Neuronal stem cell (in vitro differentiated cells): ENCODE data around the gene CEP112.

Experiments
- DNase-seq: peaks from one replicate; pipeline ENCODE4 v3.0.0-alpha.2; 2013; ENCODE audit warnings: low spot score
- H2AFZ ChIP-seq: one replicate; pipeline ENCODE4 v1.6.1; 2013; ENCODE audit warnings: mild to moderate bottlenecking, low read length, inconsistent platforms
- H2AK5ac ChIP-seq: 2 replicates; pipeline ENCODE4 v1.6.1; 2013; ENCODE audit warnings: low read depth, mild to moderate bottlenecking, inconsistent platforms, low read length, moderate library complexity, mixed read lengths
- H2BK120ac ChIP-seq: 2 replicates; pipeline ENCODE4 v1.6.1; 2013; ENCODE audit warnings: low read depth, mild to moderate bottlenecking, inconsistent platforms, low read length, moderate library complexity, mixed read lengths
- H2BK12ac ChIP-seq: one replicate; pipeline ENCODE4 v1.6.1; 2013; ENCODE audit warnings: low read length, inconsistent platforms
- H2BK15ac ChIP-seq: 2 replicates; pipeline ENCODE4 v1.6.1; 2013; ENCODE audit warnings: mild to moderate bottlenecking, low read length, inconsistent platforms, mixed read lengths
- H2BK5ac ChIP-seq: one replicate; pipeline ENCODE4 v1.6.1; 2013; ENCODE audit warnings: inconsistent platforms, mild to moderate bottlenecking, low read length, moderate library complexity
- H3K14ac ChIP-seq: one replicate; pipeline ENCODE4 v1.6.1; 2013; ENCODE audit warnings: low read length, inconsistent platforms
- H3K18ac ChIP-seq: 2 replicates; pipeline ENCODE4 v1.6.1; 2013; ENCODE audit warnings: low read length, inconsistent platforms
- H3K23ac ChIP-seq: 2 replicates; pipeline ENCODE4 v1.6.1; 2013; ENCODE audit warnings: low read depth, mild to moderate bottlenecking, mixed read lengths, low read length, inconsistent platforms; ENCODE audit not compliant: poor library complexity
- H3K27ac ChIP-seq: replicated peaks from 3 replicates; pipeline ENCODE4 v1.5.1; 2013; ENCODE audit warnings: low read length, inconsistent platforms
- H3K27me3 ChIP-seq, 3 experiments: 2 replicates each; pipeline ENCODE4 v1.6.1; 2013; ENCODE audit warnings: low read length in 3 of 3, mild to moderate bottlenecking in 2 of 3, inconsistent platforms in 1 of 3, low read depth in 1 of 3, mixed read lengths in 1 of 3, moderate library complexity in 1 of 3; ENCODE audit not compliant: control insufficient read depth in 3 of 3, insufficient read depth in 3 of 3
- H3K36me3 ChIP-seq, 2 donors: replicated peaks in 1 of 2; 2 replicates each; pipeline ENCODE4 v1.6.1; 2013; ENCODE audit warnings: low read length in 2 of 2; ENCODE audit not compliant: control insufficient read depth in 2 of 2, insufficient read depth in 2 of 2
- H3K4ac ChIP-seq: 2 replicates; pipeline ENCODE4 v1.6.1; 2013; ENCODE audit warnings: inconsistent platforms, mild to moderate bottlenecking, low read length, moderate library complexity
- H3K4me1 ChIP-seq, 2 donors: 1 replicate in 1 of 2; 2 replicates in 1 of 2; pipeline ENCODE4 v1.6.1; 2013; ENCODE audit warnings: low read length in 2 of 2, low read depth in 1 of 2; ENCODE audit not compliant: control insufficient read depth in 2 of 2, insufficient read depth in 1 of 2
- H3K4me2 ChIP-seq: one replicate; pipeline ENCODE4 v1.6.1; 2013; ENCODE audit warnings: mild to moderate bottlenecking, low read length, inconsistent platforms; ENCODE audit not compliant: insufficient read depth, poor library complexity, severe bottlenecking
- H3K4me3 ChIP-seq, 2 donors: 2 replicates each; pipeline ENCODE4 v1.5.1; 2013; ENCODE audit warnings: low read length in 2 of 2, mild to moderate bottlenecking in 2 of 2, inconsistent platforms in 1 of 2, moderate library complexity in 1 of 2
- H3K79me1 ChIP-seq: one replicate; pipeline ENCODE4 v1.6.1; 2013; ENCODE audit warnings: low read depth, mild to moderate bottlenecking, inconsistent platforms, low read length, moderate library complexity
- H3K9ac ChIP-seq: one replicate; pipeline ENCODE4 v1.6.1; 2013; ENCODE audit warnings: mild to moderate bottlenecking, low read depth, low read length, inconsistent platforms; ENCODE audit not compliant: poor library complexity
- H3K9me3 ChIP-seq, 2 donors: replicated peaks in 1 of 2; 2 replicates each; pipeline versions ENCODE3 to v1.6.1; 2013; ENCODE audit warnings: low read length in 2 of 2, mild to moderate bottlenecking in 2 of 2, inconsistent platforms in 1 of 2, low read depth in 1 of 2, mixed read lengths in 1 of 2, moderate library complexity in 1 of 2; ENCODE audit not compliant: control insufficient read depth in 2 of 2, insufficient read depth in 1 of 2
- H4K8ac ChIP-seq: one replicate; pipeline ENCODE4 v1.6.1; 2013; ENCODE audit warnings: low read depth, mild to moderate bottlenecking, inconsistent platforms, low read length, moderate library complexity
- H4K91ac ChIP-seq: one replicate; pipeline ENCODE4 v1.6.1; 2013; ENCODE audit warnings: low read length, low read depth, mild to moderate bottlenecking, inconsistent platforms; ENCODE audit not compliant: poor library complexity
- WGBS, 2 donors: extraction: QIAGEN DNeasy Blood & Tissue Kit; methylation state at CpG; one replicate each; pipeline ENCODE4 v1.1.7; 2013; ENCODE audit warnings: missing lambda C conversion rate in 2 of 2, mixed read lengths in 1 of 2; ENCODE audit not compliant: insufficient read length in 2 of 2, insufficient replicate concordance in 1 of 2; ENCODE audit errors: extremely low coverage in 2 of 2; 5-methylcytosine and 5-hydroxymethylcytosine counted together

The CEP112 gene

GRCh38 chr17:65947831-65948230, 244.1 kb downstream of the CEP112 start:
- no CpG with 5 or more reads among the region's 2 CpGs for WGBS, 2 donors
- no peak overlapping the region for H2BK120ac ChIP-seq
- no peak overlapping the region for H3K23ac ChIP-seq
- no peak overlapping the region for H3K4ac ChIP-seq
- H2BK12ac ChIP-seq: no peak overlapping the region
- no peak overlapping the region for H3K4me2 ChIP-seq
- no peak overlapping the region for H2AFZ ChIP-seq
- H3K9ac ChIP-seq: no peak overlapping the region
- peaks cover 0 to 13% of the 10 kb centered on the region in 2 donors for H3K9me3 ChIP-seq
- H3K4me3 ChIP-seq: no peak overlapping the region
- no peak for DNase-seq
- H3K14ac ChIP-seq: no peak overlapping the region
- no peak overlapping the region for H4K91ac ChIP-seq
- H2BK5ac ChIP-seq: no peak overlapping the region
- peaks cover 0 to 6% of the 10 kb centered on the region in 2 donors for H3K36me3 ChIP-seq
- H2AK5ac ChIP-seq: no peak overlapping the region
- H3K18ac ChIP-seq: no peak overlapping the region
- H3K79me1 ChIP-seq: no peaks in the 10 kb centered on the region
- no peak overlapping the region for H2BK15ac ChIP-seq
- H3K27me3 ChIP-seq: no peaks in the 10 kb centered on the region
- H3K4me1 ChIP-seq: no peaks in the 10 kb centered on the region
- H4K8ac ChIP-seq: no peak overlapping the region
- no peak overlapping the region for H3K27ac ChIP-seq

GRCh38 chr17:65942592-65942991, 249.3 kb downstream of the CEP112 start:
- Histone ChIP-seq H3K9ac (no peak overlapping the region), H4K91ac (no peak overlapping the region), H4K8ac (no peak overlapping the region), H2AFZ (no peak overlapping the region), H3K79me1 (peaks cover 1% of the 10 kb centered on the region), H3K27me3 (no peaks in the 10 kb centered on the region), H3K4me3 (no peak overlapping the region), H3K4me2 (no peak overlapping the region), H2BK15ac (no peak overlapping the region), H2BK5ac (no peak overlapping the region), H3K27ac (no peak overlapping the region), H3K14ac (no peak overlapping the region), H2AK5ac (no peak overlapping the region), H2BK12ac (no peak overlapping the region), H3K36me3 (no peaks in the 10 kb centered on the region), H3K4ac (no peak overlapping the region), H3K9me3 (peaks cover 0 to 18% of the 10 kb centered on the region in 2 donors), H3K23ac (no peak overlapping the region), H2BK120ac (no peak overlapping the region), H3K4me1 (no peaks in the 10 kb centered on the region), H3K18ac (no peak overlapping the region)
- DNase-seq: no peak
- no CpG with 5 or more reads among the region's 1 CpG for WGBS, 2 donors

GRCh38 chr17:65941356-65941899, 250.5 kb downstream of the CEP112 start:
- no peak for DNase-seq
- H3K18ac ChIP-seq: no peak overlapping the region
- no peak overlapping the region for H2AFZ ChIP-seq
- no peak overlapping the region for H3K4me3 ChIP-seq
- H2BK5ac ChIP-seq: no peak overlapping the region
- no peaks in the 10 kb centered on the region for H3K36me3 ChIP-seq
- no peak overlapping the region for H3K14ac ChIP-seq
- H2AK5ac ChIP-seq: no peak overlapping the region
- H3K79me1 ChIP-seq: peaks cover 1% of the 10 kb centered on the region
- no peak overlapping the region for H3K23ac ChIP-seq
- no peaks in the 10 kb centered on the region for H3K4me1 ChIP-seq
- no peak overlapping the region for H3K27ac ChIP-seq
- WGBS, 2 donors: 100% methylated on average over 1 of the region's 4 CpGs; no CpG with 5 or more reads in 1 of the 2 donors
- no peak overlapping the region for H2BK120ac ChIP-seq
- H4K91ac ChIP-seq: no peak overlapping the region
- H2BK15ac ChIP-seq: no peak overlapping the region
- H3K4ac ChIP-seq: no peak overlapping the region
- no peak overlapping the region for H2BK12ac ChIP-seq
- no peaks in the 10 kb centered on the region for H3K27me3 ChIP-seq
- no peak overlapping the region for H3K9ac ChIP-seq
- peaks cover 0 to 19% of the 10 kb centered on the region in 2 donors for H3K9me3 ChIP-seq
- H4K8ac ChIP-seq: no peak overlapping the region
- H3K4me2 ChIP-seq: no peak overlapping the region

GRCh38 chr17:65936013-65936412, 255.9 kb downstream of the CEP112 start:
- no peak overlapping the region for H2AK5ac ChIP-seq
- H2BK120ac ChIP-seq: no peak overlapping the region
- H2BK15ac ChIP-seq: no peak overlapping the region
- H3K36me3 ChIP-seq: no peaks in the 10 kb centered on the region
- H4K8ac ChIP-seq: no peak overlapping the region
- no peak overlapping the region for H3K4me3 ChIP-seq
- no peak overlapping the region for H3K4me2 ChIP-seq
- H3K9me3 ChIP-seq: peaks cover 0 to 20% of the 10 kb centered on the region in 2 donors
- no CpG with 5 or more reads among the region's 3 CpGs for WGBS, 2 donors
- no peak overlapping the region for H4K91ac ChIP-seq
- H3K27me3 ChIP-seq: no peaks in the 10 kb centered on the region
- no peak overlapping the region for H3K14ac ChIP-seq
- DNase-seq: no peak
- no peaks in the 10 kb centered on the region for H3K79me1 ChIP-seq
- no peak overlapping the region for H3K27ac ChIP-seq
- H3K4me1 ChIP-seq: no peaks in the 10 kb centered on the region
- no peak overlapping the region for H2AFZ ChIP-seq
- H2BK5ac ChIP-seq: no peak overlapping the region
- no peak overlapping the region for H3K9ac ChIP-seq
- H2BK12ac ChIP-seq: no peak overlapping the region
- no peak overlapping the region for H3K4ac ChIP-seq
- H3K18ac ChIP-seq: no peak overlapping the region
- H3K23ac ChIP-seq: no peak overlapping the region
